Skeletal muscle tissue (tissue), 4 donors: ENCODE measurements around the gene ECE2. TPM values are rescaled to one million over a fixed set of nuclear protein-coding genes. Genes with fewer than 3 reads are reported as not detected.

ENCODE experiments used
- H3K27ac ChIP-seq: one replicate; pipeline ENCODE4 v1.7.0; 2013; ENCODE audit warnings: mild to moderate bottlenecking, low read depth, low read length, inconsistent platforms
- H3K27me3 ChIP-seq, 3 donors: one replicate each; pipeline ENCODE4 v1.7.0; 2013; ENCODE audit warnings: low read length in 3 of 3; ENCODE audit not compliant: control insufficient read depth in 3 of 3, insufficient read depth in 3 of 3
- H3K36me3 ChIP-seq, 3 donors: one replicate each; pipeline ENCODE4 v1.7.0; 2013; ENCODE audit warnings: low read length in 3 of 3; ENCODE audit not compliant: control insufficient read depth in 3 of 3, insufficient read depth in 3 of 3
- H3K4me1 ChIP-seq, 3 donors: one replicate each; pipeline ENCODE4 v1.7.0; 2013; ENCODE audit warnings: low read length in 3 of 3, mild to moderate bottlenecking in 3 of 3; ENCODE audit not compliant: control insufficient read depth in 3 of 3, insufficient read depth in 3 of 3
- H3K4me3 ChIP-seq, 3 donors: one replicate each; pipeline ENCODE4 v1.7.0; 2013; ENCODE audit warnings: low read length in 3 of 3
- H3K9ac ChIP-seq, 3 donors: one replicate each; pipeline ENCODE4 v1.7.0; 2013; ENCODE audit warnings: low read length in 3 of 3, mild to moderate bottlenecking in 3 of 3, moderate library complexity in 2 of 3, low read depth in 1 of 3
- H3K9me3 ChIP-seq, 3 donors: one replicate each; pipeline ENCODE4 v1.7.0; 2013; ENCODE audit warnings: low read length in 3 of 3; ENCODE audit not compliant: control insufficient read depth in 3 of 3
- total RNA-seq: library from RNA; depleted of rRNA; stranded (reverse); fragments of >200 nt; gene quantifications from one replicate; pipeline ENCODE4 v1.2.3, GENCODE V29; 2014
- donor health status: Osteomylitis.

The ECE2 gene
- total RNA-seq, 1 donor from 2014 or later = not detected

- Histone ChIP-seq H3K4me3 (no peak overlapping the region), H3K27ac (no peak overlapping the region), H3K9ac (no peak overlapping the region), H3K36me3 (peaks cover 34 to 38% (median 36%) of the 10 kb centered on the region in 3 donors), H3K27me3 (peaks cover 5 to 24% (median 7%) of the 10 kb centered on the region in 3 donors), H3K9me3 (no peaks in the 10 kb centered on the region), H3K4me1 (peaks cover 0 to 5% (median 0%) of the 10 kb centered on the region in 3 donors)
Measured at GRCh38 chr3:184240384-184241140, 35.3 kb upstream of the ECE2 start.

GRCh38 chr3:184241141-184241446 is 34.7 kb upstream of the ECE2 start:
- H3K9ac ChIP-seq = no peak overlapping the region
- H3K27me3 ChIP-seq = peaks cover 5 to 24% (median 7%) of the 10 kb centered on the region in 3 donors
- no peak overlapping the region for H3K27ac ChIP-seq
- H3K9me3 ChIP-seq = no peaks in the 10 kb centered on the region
- peaks cover 0 to 5% (median 0%) of the 10 kb centered on the region in 3 donors for H3K4me1 ChIP-seq
- peaks cover 35 to 39% (median 39%) of the 10 kb centered on the region in 3 donors for H3K36me3 ChIP-seq
- H3K4me3 ChIP-seq = no peak overlapping the region

- Histone ChIP-seq H3K4me3 (no peak overlapping the region), H3K27me3 (peaks cover 4 to 18% (median 7%) of the 10 kb centered on the region in 3 donors), H3K4me1 (peaks cover 0 to 5% (median 0%) of the 10 kb centered on the region in 3 donors), H3K9me3 (no peaks in the 10 kb centered on the region), H3K9ac (no peak overlapping the region), H3K27ac (no peak overlapping the region), H3K36me3 (peaks cover 35 to 39% (median 39%) of the 10 kb centered on the region in 3 donors)
Measured at GRCh38 chr3:184241447-184242296, 34.1 kb upstream of the ECE2 start.

GRCh38 chr3:184242297-184242685 is 33.5 kb upstream of the ECE2 start:
- Histone ChIP-seq H3K9me3 (no peaks in the 10 kb centered on the region), H3K4me3 (no peak overlapping the region), H3K4me1 (peaks cover 0 to 5% (median 0%) of the 10 kb centered on the region in 3 donors), H3K27ac (no peak overlapping the region), H3K36me3 (peaks cover 35 to 39% (median 39%) of the 10 kb centered on the region in 3 donors), H3K27me3 (peaks cover 0 to 12% (median 4%) of the 10 kb centered on the region in 3 donors), H3K9ac (no peak overlapping the region)

DNA sequence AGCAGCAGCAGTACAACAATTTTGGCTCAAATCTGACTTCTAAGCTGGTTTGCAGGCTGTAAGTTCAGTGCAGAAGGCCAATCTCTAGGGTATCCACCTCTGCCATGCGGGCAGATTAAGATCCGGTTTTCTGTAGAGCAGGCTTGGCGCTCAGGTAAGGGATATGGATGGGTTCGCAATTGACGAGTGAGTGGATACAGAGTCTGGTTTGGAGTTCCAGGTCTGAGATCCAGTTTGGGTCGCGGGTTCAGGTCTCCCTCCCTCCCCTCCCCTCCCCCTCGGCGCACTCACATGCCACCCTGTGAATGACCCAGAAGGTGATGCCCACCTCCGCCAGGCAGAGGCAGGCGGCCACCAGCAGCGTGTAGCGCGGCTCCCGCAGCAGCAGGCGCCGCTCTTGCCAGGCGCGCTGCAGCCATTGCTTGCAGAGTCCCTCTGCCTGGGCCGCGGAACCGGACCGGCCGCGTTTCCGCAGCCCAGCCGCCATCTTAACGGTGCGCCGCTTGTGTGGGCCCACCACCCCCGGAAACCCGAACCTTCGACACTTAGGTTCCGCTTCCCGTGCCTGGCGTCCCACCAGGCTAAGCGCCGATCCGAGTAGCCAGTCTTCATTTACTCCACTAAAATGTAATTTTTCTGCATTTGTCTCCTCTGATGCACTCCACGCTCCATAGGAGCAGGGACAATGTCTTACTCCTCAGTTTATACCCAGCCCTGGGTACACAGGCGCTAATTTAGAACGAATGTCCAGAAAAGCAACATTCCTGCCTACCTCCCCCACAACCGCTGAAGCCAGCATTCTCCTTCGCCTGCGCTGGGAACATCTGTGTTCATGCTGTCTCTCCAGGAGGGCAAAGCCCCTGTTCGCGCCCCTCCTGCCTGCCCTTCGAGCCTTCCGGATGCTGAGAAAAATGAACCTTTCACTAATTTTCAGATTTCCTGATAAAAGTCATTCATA is 27.1 kb upstream of the ECE2 start, which contains the start of gene ALG3:
TSS of gene ALG3 (minus strand) at position 509 of the 958 bp plus-strand sequence. CDS start at position 487, 22 bp downstream.
- H3K27me3 ChIP-seq = no peaks in the 10 kb centered on the region
- H3K4me1 ChIP-seq = peaks cover 13 to 27% (median 18%) of the 10 kb centered on the region in 3 donors
- peak within 1 kb of the TSS; percentile 87 for H3K27ac ChIP-seq
- no peaks in the 10 kb centered on the region for H3K9me3 ChIP-seq
- H3K4me3 ChIP-seq = peak within 1 kb of the TSS; percentile 95 to 97 (median 97)
- H3K9ac ChIP-seq = peak within 1 kb of the TSS; percentile 76 to 89 (median 85)
- H3K36me3 ChIP-seq = peaks cover 19 to 22% (median 20%) of the 10 kb centered on the region in 3 donors

GRCh38 chr3:184249412-184250166 is 26.2 kb upstream of the ECE2 start, which contains the start of gene EEF1AKMT4:
TSS of gene EEF1AKMT4 (plus strand) at chr3:184249672. CDS start at chr3:184249695, 23 bp downstream.
- Histone ChIP-seq H3K4me3 (peak within 1 kb of the TSS; percentile 95 to 97 (median 97)), H3K9me3 (no peaks in the 10 kb centered on the region), H3K36me3 (peaks cover 11 to 13% (median 11%) of the 10 kb centered on the region in 3 donors), H3K27ac (peak within 1 kb of the TSS; percentile 87), H3K9ac (peak within 1 kb of the TSS; percentile 76 to 89 (median 85)), H3K27me3 (no peaks in the 10 kb centered on the region), H3K4me1 (peaks cover 13 to 27% (median 18%) of the 10 kb centered on the region in 3 donors)

GRCh38 chr3:184250167-184250828 is 25.5 kb upstream of the ECE2 start:
- peak overlapping the region; percentile 16 for H3K27ac ChIP-seq
- H3K27me3 ChIP-seq = no peaks in the 10 kb centered on the region
- H3K4me1 ChIP-seq = peaks cover 13 to 27% (median 18%) of the 10 kb centered on the region in 3 donors
- H3K9me3 ChIP-seq = no peaks in the 10 kb centered on the region
- H3K9ac ChIP-seq = peak overlapping the region; percentile 63 to 82 (median 76)
- H3K36me3 ChIP-seq = peaks cover 4 to 6% (median 4%) of the 10 kb centered on the region in 3 donors
- peak overlapping the region; percentile 95 to 97 (median 97) for H3K4me3 ChIP-seq

- H3K9ac ChIP-seq = no peak overlapping the region
- H3K36me3 ChIP-seq = peaks cover 0 to 5% (median 0%) of the 10 kb centered on the region in 3 donors
- no peaks in the 10 kb centered on the region for H3K9me3 ChIP-seq
- H3K4me3 ChIP-seq = no peak overlapping the region
- no peak overlapping the region for H3K27ac ChIP-seq
- H3K4me1 ChIP-seq = peaks cover 5 to 8% (median 5%) of the 10 kb centered on the region in 3 donors
- peaks cover 17 to 24% (median 17%) of the 10 kb centered on the region in 3 donors for H3K27me3 ChIP-seq
Measured at GRCh38 chr3:184255291-184256039, 20.4 kb upstream of the ECE2 start.
